ENCODE results near the gene SLC25A6. TPM values are rescaled to one million over a fixed set of nuclear protein-coding genes. Genes with fewer than 3 reads are reported as not detected.

SLC25A6 gene
- total and polyA plus RNA-seq, 7 donors = 329 to 644 (median 482) TPM

- DNase-seq = no peak
- H3K4me3 ChIP-seq = no peak overlapping the region
- no peak for TF ChIP-seq CTCF (IDR thresholded peaks at IDR 0.05)
- TF ChIP-seq POLR2A (IDR thresholded peaks at IDR 0.05) = no peak
- TF ChIP-seq POLR2AphosphoS5 (IDR thresholded peaks at IDR 0.05) = no peak
- no peak for TF ChIP-seq EP300 (IDR thresholded peaks at IDR 0.05)
- WGBS, 2 donors = 93 to 94% methylated on average over 2 of the region's 2 CpGs
- no peak overlapping the region for H3K27ac ChIP-seq
- H3K4me1 ChIP-seq = no peaks in the 10 kb centered on the region
- H3K9me3 ChIP-seq = peaks cover 0 to 9% (median 4%) of the 10 kb centered on the region in 4 donors
- intact Hi-C loops (cut with DNase I) = no loop called here
- H3K27me3 ChIP-seq = no peaks in the 10 kb centered on the region
- H3K36me3 ChIP-seq = peaks cover 8 to 55% (median 14%) of the 10 kb centered on the region in 4 donors
Measured at GRCh38 chrX:1361910-1362309, 30.0 kb downstream of the SLC25A6 start.

GRCh38 chrX:1361275-1361674 lies 30.6 kb downstream of the SLC25A6 start:
- Histone ChIP-seq H3K4me3 (no peak overlapping the region), H3K9me3 (peaks cover 0 to 9% (median 4%) of the 10 kb centered on the region in 4 donors), H3K27me3 (no peaks in the 10 kb centered on the region), H3K36me3 (peaks cover 8 to 57% (median 14%) of the 10 kb centered on the region in 4 donors), H3K27ac (no peak overlapping the region), H3K4me1 (no peaks in the 10 kb centered on the region)
- WGBS, 2 donors = 84 to 89% methylated on average over 12 of the region's 12 CpGs
- TF ChIP-seq POLR2AphosphoS5 (IDR thresholded peaks at IDR 0.05) (no peak), POLR2A (IDR thresholded peaks at IDR 0.05) (no peak), EP300 (IDR thresholded peaks at IDR 0.05) (no peak), CTCF (IDR thresholded peaks at IDR 0.05) (no peak)
- no peak for DNase-seq
- intact Hi-C loops (cut with DNase I) = no loop called here

GRCh38 chrX:1360171-1360570 lies 31.7 kb downstream of the SLC25A6 start:
- no peaks in the 10 kb centered on the region for H3K4me1 ChIP-seq
- DNase-seq = no peak
- H3K27ac ChIP-seq = no peak overlapping the region
- H3K36me3 ChIP-seq = peaks cover 8 to 57% (median 14%) of the 10 kb centered on the region in 4 donors
- no peak overlapping the region for H3K4me3 ChIP-seq
- no peaks in the 10 kb centered on the region for H3K27me3 ChIP-seq
- no peak for TF ChIP-seq CTCF (IDR thresholded peaks at IDR 0.05)
- TF ChIP-seq EP300 (IDR thresholded peaks at IDR 0.05) = no peak
- no peak for TF ChIP-seq POLR2AphosphoS5 (IDR thresholded peaks at IDR 0.05)
- no peak for TF ChIP-seq POLR2A (IDR thresholded peaks at IDR 0.05)
- H3K9me3 ChIP-seq = peaks cover 0 to 9% (median 4%) of the 10 kb centered on the region in 4 donors
- intact Hi-C loops (cut with DNase I) = no loop called here
- WGBS, 2 donors = 82 to 86% methylated on average over 2 of the region's 2 CpGs

- 76 to 88% methylated on average over 4 of the region's 4 CpGs for WGBS, 2 donors
- Histone ChIP-seq H3K36me3 (peaks cover 8 to 51% (median 14%) of the 10 kb centered on the region in 4 donors), H3K9me3 (peaks cover 0 to 9% (median 4%) of the 10 kb centered on the region in 4 donors), H3K27me3 (no peaks in the 10 kb centered on the region), H3K4me3 (no peak overlapping the region), H3K4me1 (no peaks in the 10 kb centered on the region), H3K27ac (no peak overlapping the region)
- TF ChIP-seq CTCF (IDR thresholded peaks at IDR 0.05) (no peak), EP300 (IDR thresholded peaks at IDR 0.05) (no peak), POLR2A (IDR thresholded peaks at IDR 0.05) (no peak), POLR2AphosphoS5 (IDR thresholded peaks at IDR 0.05) (no peak)
- DNase-seq = no peak
- intact Hi-C loops (cut with DNase I) = no loop called here
Measured at GRCh38 chrX:1359477-1359873, 32.4 kb downstream of the SLC25A6 start.

Measured in sigmoid colon (tissue), 7 donors.